NT2/D1 (cell line): ENCODE measurements around the gene FJX1.

ENCODE experiments used
- DNase-seq: peaks from one replicate; pipeline ENCODE4 v3.0.0-alpha.2; 2011; ENCODE audit warnings: low read depth, low spot score
- H3K27me3 ChIP-seq: 2 replicates; pipeline ENCODE4 v1.6.0; 2011; ENCODE audit warnings: mild to moderate bottlenecking; ENCODE audit not compliant: insufficient read length, insufficient read depth
- H3K36me3 ChIP-seq: 2 replicates; pipeline ENCODE4 v1.6.1; 2011; ENCODE audit warnings: mild to moderate bottlenecking, low read length, mixed read lengths; ENCODE audit not compliant: insufficient read depth, insufficient read length
- H3K4me1 ChIP-seq: 2 replicates; pipeline ENCODE4 v1.5.1; 2011; ENCODE audit not compliant: insufficient read depth, insufficient read length
- H3K4me3 ChIP-seq: 2 replicates; pipeline ENCODE4 v1.5.1; 2011; ENCODE audit warnings: low read depth; ENCODE audit not compliant: insufficient read length
- H3K9ac ChIP-seq: 2 replicates; pipeline ENCODE4 v1.6.0; 2011; ENCODE audit warnings: low read depth; ENCODE audit not compliant: insufficient read length
- H3K9me3 ChIP-seq: 2 replicates; pipeline ENCODE4 v1.5.1; 2011; ENCODE audit warnings: mild to moderate bottlenecking, low read length; ENCODE audit not compliant: insufficient read depth
- SUZ12 ChIP-seq: IDR thresholded peaks from 2 replicates; pipeline ENCODE4 v1.6.1; 2011; ENCODE audit not compliant: insufficient read length, insufficient read depth; ENCODE audit errors: extremely low read depth
- YY1 ChIP-seq: IDR thresholded peaks from 2 replicates; pipeline ENCODE4 v1.6.1; 2011; ENCODE audit not compliant: insufficient read length, insufficient read depth
- ZNF274 ChIP-seq: IDR thresholded peaks from 2 replicates; pipeline ENCODE4 v1.6.1; 2011; ENCODE audit warnings: mild to moderate bottlenecking, low read depth, low read length

Gene FJX1

GRCh38 chr11:35608502-35608901, 9.8 kb upstream of the FJX1 start:
- no peak for DNase-seq
- Histone ChIP-seq H3K9ac (no peak overlapping the region), H3K27me3 (no peaks in the 10 kb centered on the region), H3K36me3 (no peaks in the 10 kb centered on the region), H3K9me3 (no peaks in the 10 kb centered on the region), H3K4me1 (no peaks in the 10 kb centered on the region), H3K4me3 (no peak overlapping the region)
- TF ChIP-seq ZNF274 (no peak), SUZ12 (no peak), YY1 (no peak)

- H3K4me1 ChIP-seq, result no peaks in the 10 kb centered on the region
- H3K36me3 ChIP-seq, result no peaks in the 10 kb centered on the region
- DNase-seq, result no peak
- H3K9me3 ChIP-seq, result no peaks in the 10 kb centered on the region
- TF ChIP-seq ZNF274, result no peak
- no peak for TF ChIP-seq SUZ12
- TF ChIP-seq YY1, result no peak
- H3K27me3 ChIP-seq, result no peaks in the 10 kb centered on the region
- H3K9ac ChIP-seq, result no peak overlapping the region
- no peak overlapping the region for H3K4me3 ChIP-seq
These were observed 8.6 kb upstream of the FJX1 start for GRCh38 chr11:35609656-35610055.

GRCh38 chr11:35610631-35611030, 7.6 kb upstream of the FJX1 start:
- Histone ChIP-seq H3K4me1 (no peaks in the 10 kb centered on the region), H3K9ac (no peak overlapping the region), H3K27me3 (no peaks in the 10 kb centered on the region), H3K9me3 (no peaks in the 10 kb centered on the region), H3K36me3 (no peaks in the 10 kb centered on the region), H3K4me3 (no peak overlapping the region)
- no peak for TF ChIP-seq YY1
- no peak for TF ChIP-seq SUZ12
- TF ChIP-seq ZNF274, result no peak
- no peak for DNase-seq

- no peak overlapping the region for H3K9ac ChIP-seq
- no peak for DNase-seq
- no peaks in the 10 kb centered on the region for H3K36me3 ChIP-seq
- H3K4me1 ChIP-seq, result peaks cover 2% of the 10 kb centered on the region
- no peak overlapping the region for H3K4me3 ChIP-seq
- H3K27me3 ChIP-seq, result no peaks in the 10 kb centered on the region
- no peaks in the 10 kb centered on the region for H3K9me3 ChIP-seq
- TF ChIP-seq SUZ12 (no peak), ZNF274 (no peak), YY1 (no peak)
These were observed 6.5 kb upstream of the FJX1 start for GRCh38 chr11:35611741-35612140.

GRCh38 chr11:35614939-35615569, 3.2 kb upstream of the FJX1 start:
- no peak for DNase-seq
- Histone ChIP-seq H3K36me3 (peaks cover 6% of the 10 kb centered on the region), H3K9me3 (no peaks in the 10 kb centered on the region)

GRCh38 chr11:35615921-35616900, 2.0 kb upstream of the FJX1 start:
- no peak for TF ChIP-seq SUZ12
- TF ChIP-seq ZNF274, result no peak
- no peak for TF ChIP-seq YY1
- Histone ChIP-seq H3K4me3 (no peak overlapping the region), H3K27me3 (no peaks in the 10 kb centered on the region), H3K9me3 (no peaks in the 10 kb centered on the region), H3K36me3 (peaks cover 15% of the 10 kb centered on the region), H3K4me1 (peaks cover 2% of the 10 kb centered on the region), H3K9ac (no peak overlapping the region)
- DNase-seq, result no peak

More at GRCh38 chr11:35614939-35615569, 3.2 kb upstream of the FJX1 start:
- Histone ChIP-seq H3K27me3 (no peaks in the 10 kb centered on the region), H3K4me3 (no peak overlapping the region), H3K4me1 (peaks cover 2% of the 10 kb centered on the region), H3K9ac (no peak overlapping the region)
- TF ChIP-seq YY1 (no peak), ZNF274 (no peak), SUZ12 (no peak)

GRCh38 chr11:35617316-35617686, 959 bp upstream of the FJX1 start:
- no peaks in the 10 kb centered on the region for H3K27me3 ChIP-seq
- no peak for DNase-seq
- H3K36me3 ChIP-seq, result peaks cover 18% of the 10 kb centered on the region
- no peak overlapping the region for H3K9ac ChIP-seq
- TF ChIP-seq ZNF274, result no peak
- no peak for TF ChIP-seq YY1
- no peak for TF ChIP-seq SUZ12
- peaks cover 2% of the 10 kb centered on the region for H3K4me1 ChIP-seq
- H3K9me3 ChIP-seq, result no peaks in the 10 kb centered on the region
- no peak overlapping the region for H3K4me3 ChIP-seq
